ENCODE results near the gene HTT. TPM values are rescaled to one million over a fixed set of nuclear protein-coding genes. Genes with fewer than 3 reads are reported as not detected.

Gene HTT
- polyA plus RNA-seq, 1 donor from 2014 or later, result 11.5 TPM

GRCh38 chr4:3213106-3213425 lies 138.6 kb downstream of the HTT start:
- Histone ChIP-seq H2AFZ (ENCODE audit: low read depth, low read length) (no peak overlapping the region), H3K4me2 (ENCODE audit: low read length) (no peak overlapping the region), H3K4me3 (ENCODE audit: low read length) (no peak overlapping the region), H3K9me3 (ENCODE audit: low read length) (no peaks in the 10 kb centered on the region), H3K9me2 (ENCODE audit: insufficient read depth, low read length) (no peaks in the 10 kb centered on the region), H4K20me1 (ENCODE audit: insufficient read depth) (no peaks in the 10 kb centered on the region), H3K27me3 (ENCODE audit: insufficient read depth, low read depth, low read length) (no peaks in the 10 kb centered on the region), H3K36me3 (ENCODE audit: insufficient read depth, low read length) (peaks cover 23% of the 10 kb centered on the region), H3K79me2 (replicated peaks; ENCODE audit: insufficient read depth, low read length) (no peaks in the 10 kb centered on the region), H3F3A (ENCODE audit: insufficient read depth, low read length, poor library complexity, severe bottlenecking) (no peaks in the 10 kb centered on the region), H3K27ac (ENCODE audit: low read length) (no peak overlapping the region), H3K9ac (ENCODE audit: low read length) (no peak overlapping the region)
- TF ChIP-seq POLR2AphosphoS5 (IDR thresholded peaks at IDR 0.05) (no peak), TAF1 (IDR thresholded peaks at IDR 0.05; ENCODE audit: low read depth) (no peak), RAD21 (conservative IDR thresholded peaks at IDR 0.05) (no peak), CTCF (IDR thresholded peaks at IDR 0.05; ENCODE audit: poor library complexity, severe bottlenecking) (no peak), REST (IDR thresholded peaks at IDR 0.05; ENCODE audit: borderline replicate concordance) (no peak), EZH2 (IDR thresholded peaks at IDR 0.05; ENCODE audit: borderline replicate concordance, insufficient read depth, low read length, poor library complexity, severe bottlenecking) (no peak), MXI1 (conservative IDR thresholded peaks at IDR 0.05; ENCODE audit: poor library complexity, severe bottlenecking) (no peak), SMC3 (conservative IDR thresholded peaks at IDR 0.05; ENCODE audit: poor library complexity) (no peak), EP300 (conservative IDR thresholded peaks at IDR 0.05; ENCODE audit: poor library complexity, severe bottlenecking) (no peak)

- Histone ChIP-seq H3K27ac (ENCODE audit: low read length) (no peak overlapping the region), H3K27me3 (ENCODE audit: insufficient read depth, low read depth, low read length) (no peaks in the 10 kb centered on the region), H3F3A (ENCODE audit: insufficient read depth, low read length, poor library complexity, severe bottlenecking) (no peaks in the 10 kb centered on the region), H3K4me2 (ENCODE audit: low read length) (no peak overlapping the region), H4K20me1 (ENCODE audit: insufficient read depth) (no peaks in the 10 kb centered on the region), H3K9me2 (ENCODE audit: insufficient read depth, low read length) (no peaks in the 10 kb centered on the region), H3K36me3 (ENCODE audit: insufficient read depth, low read length) (peaks cover 23% of the 10 kb centered on the region), H3K9me3 (ENCODE audit: low read length) (no peaks in the 10 kb centered on the region), H3K9ac (ENCODE audit: low read length) (no peak overlapping the region), H3K79me2 (replicated peaks; ENCODE audit: insufficient read depth, low read length) (no peaks in the 10 kb centered on the region), H2AFZ (ENCODE audit: low read depth, low read length) (no peak overlapping the region), H3K4me3 (ENCODE audit: low read length) (no peak overlapping the region)
- TF ChIP-seq EP300 (conservative IDR thresholded peaks at IDR 0.05; ENCODE audit: poor library complexity, severe bottlenecking) (no peak), TAF1 (IDR thresholded peaks at IDR 0.05; ENCODE audit: low read depth) (no peak), SMC3 (conservative IDR thresholded peaks at IDR 0.05; ENCODE audit: poor library complexity) (no peak), CTCF (IDR thresholded peaks at IDR 0.05; ENCODE audit: poor library complexity, severe bottlenecking) (no peak)
Measured at GRCh38 chr4:3213661-3214250, 139.3 kb downstream of the HTT start.
